Testis (tissue), 3 donors: ENCODE measurements around the gene KISS1R. TPM values are rescaled to one million over a fixed set of nuclear protein-coding genes. Genes with fewer than 3 reads are reported as not detected.
"Not testable (repeated sequence)": the region's sequence is repeated elsewhere in the genome, so short reads cannot be mapped to it uniquely, and the experiment has no call there.

ENCODE experiments used
- DNase-seq: peaks from one replicate; pipeline ENCODE4 v3.0.0-alpha.2; 2019
- H3K27ac ChIP-seq, 2 donors: fragments of 200-600 bp; sonication (generic); one replicate each; pipeline ENCODE4 v1.5.1; 2019
- H3K27me3 ChIP-seq: fragments of 200-600 bp; sonication (generic); one replicate; pipeline ENCODE4 v1.5.1; 2019
- H3K36me3 ChIP-seq: fragments of 200-600 bp; sonication (generic); one replicate; pipeline ENCODE4 v1.5.1; 2017; ENCODE audit warnings: low read depth; ENCODE audit errors: missing control alignments
- H3K4me1 ChIP-seq: fragments of 200-600 bp; sonication (generic); one replicate; pipeline ENCODE4 v1.5.1; 2019
- H3K4me3 ChIP-seq, 2 donors: fragments of 200-600 bp; sonication (generic); one replicate each; pipeline ENCODE4 v1.5.1; 2017 to 2019
- H3K9me3 ChIP-seq: fragments of 200-600 bp; sonication (generic); one replicate; pipeline ENCODE4 v1.5.1; 2017
- CTCF ChIP-seq, 3 experiments: fragments of 450-650 bp in 2 of 3; fragments of 200-600 bp in 1 of 3; sonication (generic) in 1 of 3; IDR thresholded peaks; one replicate each; pipeline ENCODE4 v1.5.1; 2016 to 2019; ENCODE audit warnings: antibody characterized with exemption in 3 of 3, mild to moderate bottlenecking in 2 of 3, moderate library complexity in 1 of 3
- POLR2A ChIP-seq: fragments of 450-650 bp; IDR thresholded peaks from one replicate; pipeline ENCODE4 v1.6.1; 2017; ENCODE audit warnings: antibody characterized with exemption, mild to moderate bottlenecking, moderate library complexity
- WGBS, 2 donors: methylation state at CpG; one replicate each; pipeline ENCODE4 v1.1.5; 2018; 5-methylcytosine and 5-hydroxymethylcytosine counted together
- intact Hi-C: fragments of 100-400 bp; cut with DNase I; formaldehyde crosslinking; loops from one replicate; pipeline ENCODE4 v1.15.1; 2023; ENCODE audit warnings: low total_unique reads
- polyA plus RNA-seq: library from polyadenylated mRNA; stranded (reverse); fragments of 350-450 nt; fragmentation: Illumina TruSeq; extraction: RNeasy Lipid Tissue Mini Kit (QIAGEN cat#74804); gene quantifications from one replicate; pipeline ENCODE4 v1.2.3, GENCODE V29; 2014; ENCODE audit warnings: low read depth, low replicate concordance; ENCODE audit not compliant: insufficient read depth
- total RNA-seq, 2 donors: library from RNA; depleted of rRNA; stranded (reverse); fragments of >200 nt; gene quantifications; one replicate each; pipeline ENCODE4 v1.2.3, GENCODE V29; 2016

KISS1R gene
- total and polyA plus RNA-seq, 3 donors from 2014 or later, result not detected

DNA sequence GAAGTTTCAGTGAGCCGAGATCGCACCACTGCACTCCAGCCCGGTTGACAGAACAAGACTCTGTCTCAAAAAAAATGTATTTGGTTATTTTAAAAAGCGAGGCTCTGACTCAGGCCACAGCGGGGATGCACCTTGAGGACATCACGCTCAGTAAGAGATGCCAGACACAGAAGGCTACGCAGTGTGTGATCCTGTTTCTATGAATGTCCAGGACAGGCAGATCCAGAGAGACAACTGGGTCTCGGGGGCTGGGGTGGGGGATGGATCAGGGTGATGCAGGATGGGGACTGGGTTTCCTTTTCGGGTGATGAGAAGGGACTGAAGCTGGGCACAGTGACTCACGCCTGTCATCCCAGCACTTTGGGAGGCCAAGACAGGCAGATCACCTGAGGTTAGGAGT, 29.5 kb upstream of the KISS1R start:
- intact Hi-C loops, result no loop called here
- WGBS, 2 donors, result 94 to 95% methylated on average over 10 of the region's 10 CpGs
- Histone ChIP-seq H3K36me3 (no peaks in the 10 kb centered on the region), H3K27me3 (no peaks in the 10 kb centered on the region), H3K27ac (no peak overlapping the region), H3K4me1 (peaks cover 4% of the 10 kb centered on the region), H3K9me3 (no peaks in the 10 kb centered on the region), H3K4me3 (no peak overlapping the region)
- DNase-seq, result no peak
- no peak for TF ChIP-seq POLR2A
- TF ChIP-seq CTCF (IDR thresholded peaks at IDR 0.05), result no peak

GRCh38 chr19:888581-889385, 28.4 kb upstream of the KISS1R start:
- DNase-seq, result no peak
- H3K9me3 ChIP-seq, result no peaks in the 10 kb centered on the region
- no peaks in the 10 kb centered on the region for H3K36me3 ChIP-seq
- H3K27ac ChIP-seq, result no peak overlapping the region
- TF ChIP-seq CTCF (IDR thresholded peaks at IDR 0.05), result no peak
- TF ChIP-seq POLR2A, result no peak
- no peaks in the 10 kb centered on the region for H3K27me3 ChIP-seq
- intact Hi-C loops, result no loop called here
- H3K4me1 ChIP-seq, result peaks cover 4% of the 10 kb centered on the region
- no peak overlapping the region for H3K4me3 ChIP-seq
- WGBS, 2 donors, result 92 to 94% methylated on average over 30 of the region's 30 CpGs

- Histone ChIP-seq H3K4me1 (peaks cover 4% of the 10 kb centered on the region), H3K27ac (no peak overlapping the region), H3K4me3 (no peak overlapping the region), H3K9me3 (no peaks in the 10 kb centered on the region), H3K36me3 (no peaks in the 10 kb centered on the region), H3K27me3 (no peaks in the 10 kb centered on the region)
- intact Hi-C loops, result no loop called here
- no peak for DNase-seq
- WGBS, 2 donors, result 94% methylated on average over 11 to 19 of the region's 26 CpGs
- TF ChIP-seq CTCF (IDR thresholded peaks at IDR 0.05) (no peak), POLR2A (no peak)
Observed at GRCh38 chr19:889662-890295, 27.4 kb upstream of the KISS1R start.

- 89 to 94% methylated on average over 18 of the region's 18 CpGs for WGBS, 2 donors
- intact Hi-C loops, result no loop called here
- Histone ChIP-seq H3K36me3 (no peaks in the 10 kb centered on the region), H3K27ac (no peak overlapping the region), H3K9me3 (no peaks in the 10 kb centered on the region), H3K4me1 (peaks cover 4% of the 10 kb centered on the region), H3K4me3 (no peak overlapping the region), H3K27me3 (no peaks in the 10 kb centered on the region)
- no peak for DNase-seq
- TF ChIP-seq POLR2A, result no peak
- TF ChIP-seq CTCF (IDR thresholded peaks at IDR 0.05), result no peak
Observed at GRCh38 chr19:890831-891230, 26.3 kb upstream of the KISS1R start.

DNA sequence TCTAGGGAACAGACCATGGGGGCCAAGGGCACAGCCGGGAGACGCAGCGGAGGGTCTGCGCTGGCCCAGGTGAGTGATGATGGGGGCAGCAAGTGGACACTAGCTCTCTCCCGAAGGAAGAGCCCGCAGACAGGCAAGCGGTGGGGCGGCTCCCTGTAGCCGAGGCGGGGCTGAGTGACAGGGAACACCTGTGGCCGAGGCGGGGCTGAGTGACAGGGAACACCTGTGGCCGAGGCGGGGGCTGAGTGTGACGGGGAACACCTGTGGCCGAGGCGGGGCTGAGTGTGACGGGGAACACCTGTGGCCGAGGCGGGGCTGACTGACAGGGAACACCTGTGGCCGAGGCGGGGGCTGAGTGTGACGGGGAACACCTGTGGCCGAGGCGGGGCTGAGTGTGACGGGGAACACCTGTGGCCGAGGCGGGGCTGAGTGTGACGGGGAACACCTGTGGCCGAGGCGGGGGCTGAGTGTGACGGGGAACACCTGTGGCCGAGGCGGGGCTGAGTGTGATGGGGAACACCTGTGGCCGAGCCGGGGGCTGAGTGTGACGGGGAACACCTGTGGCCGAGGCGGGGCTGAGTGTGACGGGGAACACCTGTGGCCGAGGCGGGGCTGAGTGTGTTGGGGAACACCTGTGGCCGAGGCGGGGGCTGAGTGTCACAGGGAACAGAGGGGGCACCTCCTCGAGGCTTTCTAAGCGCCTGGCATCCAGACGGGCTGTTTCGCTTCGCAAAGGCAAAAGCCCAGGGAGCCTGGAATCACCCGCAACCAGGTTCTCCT, 25.5 kb upstream of the KISS1R start:
- H3K4me1 ChIP-seq, H3K9me3 ChIP-seq, intact Hi-C loops, H3K27me3 ChIP-seq, H3K27ac ChIP-seq, H3K36me3 ChIP-seq, DNase-seq: not testable (repeated sequence)
- 78 to 85% methylated on average over 16 to 38 of the region's 50 CpGs for WGBS, 2 donors
- peak overlapping the region in 1 of 2 donors; percentile 81 for H3K4me3 ChIP-seq
